Muscle of arm (tissue), 14 donors: ENCODE measurements around the gene SPOUT1. TPM values are rescaled to one million over a fixed set of nuclear protein-coding genes. Genes with fewer than 3 reads are reported as not detected.
"Not testable (repeated sequence)": the region's sequence is repeated elsewhere in the genome, so short reads cannot be mapped to it uniquely, and the experiment has no call there.

Experiments
- DNase-seq: peaks from one replicate; pipeline ENCODE4 v3.0.0-alpha.2; 2013
- long read RNA-seq, 11 donors: transcript quantifications; one replicate each; lab custom pipeline, GENCODE V29; 2026
- polyA plus RNA-seq, 12 donors: library from polyadenylated mRNA; unstranded; fragments of 120-200 nt; gene quantifications; one replicate each; pipeline ENCODE4 v1.2.1, GENCODE V29; 2013; ENCODE audit not compliant: insufficient read length in 12 of 12

SPOUT1 gene, protein sequence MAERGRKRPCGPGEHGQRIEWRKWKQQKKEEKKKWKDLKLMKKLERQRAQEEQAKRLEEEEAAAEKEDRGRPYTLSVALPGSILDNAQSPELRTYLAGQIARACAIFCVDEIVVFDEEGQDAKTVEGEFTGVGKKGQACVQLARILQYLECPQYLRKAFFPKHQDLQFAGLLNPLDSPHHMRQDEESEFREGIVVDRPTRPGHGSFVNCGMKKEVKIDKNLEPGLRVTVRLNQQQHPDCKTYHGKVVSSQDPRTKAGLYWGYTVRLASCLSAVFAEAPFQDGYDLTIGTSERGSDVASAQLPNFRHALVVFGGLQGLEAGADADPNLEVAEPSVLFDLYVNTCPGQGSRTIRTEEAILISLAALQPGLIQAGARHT
- 10 to 100 TPM in 11 of 12 donors, not detected in 1; 18.4 to 29.3 (median 26.7) TPM for polyA plus RNA-seq
- long read RNA-seq, donor 1, full-length matches to known transcripts: 6 of 6 reads
- long read RNA-seq, donor 1, partial matches to known transcripts: 0 of 6 reads
- long read RNA-seq, donor 1, other reads (novel, unspliced or antisense): 0 of 6 reads
- long read RNA-seq, donor 2, full-length matches to known transcripts: 3 of 3 reads
- long read RNA-seq, donor 2, partial matches to known transcripts: 0 of 3 reads
- long read RNA-seq, donor 2, other reads (novel, unspliced or antisense): 0 of 3 reads
- long read RNA-seq, donor 3, partial matches to known transcripts: 0 of 1 reads
- long read RNA-seq, donor 3, other reads (novel, unspliced or antisense): 0 of 1 reads
- long read RNA-seq, donor 4, full-length matches to known transcripts: 2 of 20 reads
- long read RNA-seq, donor 4, partial matches to known transcripts: 18 of 20 reads
- long read RNA-seq, donor 4, other reads (novel, unspliced or antisense): 0 of 20 reads
- long read RNA-seq, donor 5: 0 reads
- long read RNA-seq, donor 6, full-length matches to known transcripts: 3 of 3 reads
- long read RNA-seq, donor 6, partial matches to known transcripts: 0 of 3 reads
- long read RNA-seq, donor 6, other reads (novel, unspliced or antisense): 0 of 3 reads
- long read RNA-seq, donor 7: 0 reads
- long read RNA-seq, donor 8, full-length matches to known transcripts: 5 of 80 reads
- long read RNA-seq, donor 8, partial matches to known transcripts: 75 of 80 reads
- long read RNA-seq, donor 8, other reads (novel, unspliced or antisense): 0 of 80 reads
- long read RNA-seq, donor 9: 0 reads
- long read RNA-seq, donor 10, full-length matches to known transcripts: 1 of 1 reads
- long read RNA-seq, donor 10, partial matches to known transcripts: 0 of 1 reads
- long read RNA-seq, donor 10, other reads (novel, unspliced or antisense): 0 of 1 reads
- long read RNA-seq, donor 11, full-length matches to known transcripts: 1 of 1 reads
- long read RNA-seq, donor 11, partial matches to known transcripts: 0 of 1 reads
- long read RNA-seq, donor 11, other reads (novel, unspliced or antisense): 0 of 1 reads

DNA sequence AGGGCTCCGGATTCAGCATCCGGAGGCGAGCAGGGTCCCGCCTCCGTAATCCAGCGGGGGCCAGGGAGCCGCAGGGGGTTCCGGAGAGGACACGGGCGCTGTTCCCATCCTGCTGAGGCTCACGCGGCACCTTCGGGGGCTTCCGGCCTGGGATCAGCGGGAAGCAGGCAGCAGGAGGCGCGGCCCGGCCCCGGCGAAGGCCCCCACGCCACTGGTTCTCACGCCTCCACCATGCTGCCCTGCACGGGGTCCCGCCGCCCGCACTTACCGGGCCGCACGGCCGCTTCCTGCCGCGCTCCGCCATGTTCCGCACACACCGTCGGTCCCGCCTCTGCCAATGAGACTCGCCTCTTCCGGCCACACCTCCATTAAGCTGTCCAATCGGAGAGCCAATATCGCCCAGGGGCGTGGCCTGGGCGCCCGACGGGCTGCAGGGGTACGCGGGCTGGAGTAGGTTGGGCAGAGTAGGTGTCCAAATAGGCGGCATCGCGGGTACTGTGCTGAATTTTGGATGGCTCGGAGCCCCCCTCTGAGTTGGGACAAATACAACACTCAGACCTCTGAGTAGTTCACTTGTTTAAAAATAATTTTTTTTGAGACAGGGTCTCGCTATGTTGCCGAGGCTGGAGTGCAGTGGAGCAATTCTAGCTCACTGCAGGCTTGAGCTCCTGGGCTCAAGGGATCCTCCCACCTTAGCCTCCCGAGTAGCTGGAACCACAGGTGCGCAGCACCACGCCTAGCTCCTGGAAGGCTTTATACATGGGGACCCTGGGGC is at the start of gene SPOUT1:
Gene SPOUT1 (minus strand): TSS at position 318 of the 775 bp plus-strand sequence. CDS start 14 bp downstream, at position 304.
- DNase-seq: peak; percentile 95

DNA sequence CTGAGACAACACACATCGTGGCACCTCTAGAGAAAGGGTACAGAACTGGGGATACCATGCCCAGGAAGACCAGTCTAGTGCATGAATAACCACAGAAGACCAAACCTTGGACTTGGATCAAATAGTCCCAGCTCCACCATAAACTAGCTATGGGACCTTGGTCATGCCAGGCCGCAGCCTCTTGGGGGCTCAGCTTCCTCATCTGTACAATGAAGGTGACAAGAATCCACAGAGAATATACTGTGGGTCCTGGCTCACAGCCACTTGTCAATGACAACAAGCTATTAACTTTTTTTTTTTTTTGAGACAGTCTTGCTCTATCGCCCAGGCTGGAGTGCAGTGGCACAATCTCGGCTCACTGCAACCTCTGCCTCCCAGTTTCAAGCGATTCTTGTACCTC is 48.3 kb upstream of the SPOUT1 start:
- DNase-seq: no peak

DNA sequence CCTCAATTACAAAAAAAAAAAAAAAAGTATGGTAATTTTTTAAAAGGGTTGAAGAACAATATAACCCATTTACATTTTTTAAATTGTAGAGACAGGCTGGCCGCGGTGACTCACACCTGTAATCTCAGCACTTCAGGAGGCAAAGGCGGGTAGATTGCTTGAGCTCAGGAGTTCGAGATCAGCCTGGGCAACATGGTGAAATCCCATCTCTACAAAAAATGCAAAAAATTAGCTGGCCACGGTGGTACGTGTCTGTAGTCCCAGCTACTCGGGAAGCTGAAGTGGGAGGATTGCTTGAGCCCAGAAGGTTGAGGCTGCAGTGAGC is 41.3 kb upstream of the SPOUT1 start:
- not testable (repeated sequence) for DNase-seq

DNA sequence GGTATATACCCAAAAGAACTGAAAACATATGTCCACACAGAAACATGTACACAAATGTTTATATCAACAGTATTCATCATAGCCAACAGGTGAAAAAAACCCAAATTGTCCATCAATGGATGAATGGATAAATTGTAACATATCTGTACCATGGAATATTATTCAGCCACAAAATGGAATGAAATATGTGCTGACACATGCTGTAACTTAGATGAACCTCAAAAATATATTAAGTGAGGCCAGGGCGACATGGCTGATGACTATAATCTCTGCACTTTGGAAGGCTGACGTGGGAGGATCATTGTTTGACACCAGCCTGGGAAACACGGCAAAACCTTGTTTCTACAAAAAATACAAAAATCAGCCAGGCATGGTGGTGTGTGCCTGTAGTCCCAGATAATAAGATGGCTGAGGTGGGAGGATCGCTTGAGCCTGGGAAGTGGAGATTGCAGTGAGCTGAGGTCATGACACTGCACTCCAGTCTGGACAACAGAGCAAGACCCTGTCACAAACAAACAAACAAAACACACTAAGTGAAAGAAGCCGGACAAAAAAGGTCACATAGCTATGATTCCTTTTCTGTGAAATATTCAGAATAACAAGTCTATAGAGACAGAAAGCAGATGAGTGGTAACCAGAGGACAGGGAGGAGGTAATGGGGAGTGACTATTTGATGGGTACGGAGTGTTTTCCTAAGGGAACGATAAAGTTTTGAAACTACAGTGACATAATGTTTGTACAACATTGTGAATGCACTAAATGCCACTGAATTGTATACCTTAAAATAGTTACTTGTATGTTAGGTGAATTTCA is 40.7 kb upstream of the SPOUT1 start:
- DNase-seq: no peak

DNA sequence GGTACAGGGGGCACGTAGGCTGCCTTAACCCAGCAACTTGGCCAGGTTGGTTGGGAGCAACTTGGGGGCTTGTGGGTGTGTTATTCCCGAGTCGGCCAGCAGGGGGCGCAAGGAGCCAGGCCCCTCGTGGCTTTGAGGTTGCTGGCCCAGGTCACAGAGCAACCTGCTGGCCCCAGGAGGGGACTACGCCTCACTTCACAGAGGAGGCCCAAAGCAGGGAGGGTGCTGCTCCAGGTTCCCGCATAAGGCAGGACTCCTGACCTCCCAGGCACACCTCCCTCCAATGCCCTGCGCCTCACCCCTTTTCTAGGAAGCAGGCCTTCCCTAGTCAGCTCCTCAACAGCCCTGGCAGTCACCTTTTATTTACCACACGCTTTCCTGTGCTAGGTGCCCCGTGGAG is 34.1 kb upstream of the SPOUT1 start:
- DNase-seq: peak; percentile 59

DNA sequence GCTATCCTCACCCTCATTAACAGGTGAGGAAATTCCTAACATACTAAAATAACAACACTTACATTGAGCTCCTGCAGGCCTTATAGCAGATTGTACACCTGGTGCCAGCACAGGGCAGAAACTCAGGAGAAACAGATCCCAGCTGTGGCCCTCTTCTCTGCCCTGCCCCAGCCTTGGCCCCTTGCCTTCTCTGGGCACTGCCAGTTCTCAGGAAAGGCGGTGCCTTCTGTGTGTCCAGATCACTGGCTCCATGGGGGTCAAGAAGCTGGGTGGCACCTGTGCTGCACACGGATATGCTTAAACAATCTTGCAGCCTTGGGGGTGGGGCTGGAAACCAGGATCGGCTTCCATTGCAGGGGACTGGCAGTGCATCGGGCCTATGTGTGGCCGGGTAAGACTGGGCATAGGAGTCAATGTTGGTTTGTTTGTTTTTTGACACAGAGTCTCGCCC is 32.8 kb upstream of the SPOUT1 start:
- no peak for DNase-seq

DNA sequence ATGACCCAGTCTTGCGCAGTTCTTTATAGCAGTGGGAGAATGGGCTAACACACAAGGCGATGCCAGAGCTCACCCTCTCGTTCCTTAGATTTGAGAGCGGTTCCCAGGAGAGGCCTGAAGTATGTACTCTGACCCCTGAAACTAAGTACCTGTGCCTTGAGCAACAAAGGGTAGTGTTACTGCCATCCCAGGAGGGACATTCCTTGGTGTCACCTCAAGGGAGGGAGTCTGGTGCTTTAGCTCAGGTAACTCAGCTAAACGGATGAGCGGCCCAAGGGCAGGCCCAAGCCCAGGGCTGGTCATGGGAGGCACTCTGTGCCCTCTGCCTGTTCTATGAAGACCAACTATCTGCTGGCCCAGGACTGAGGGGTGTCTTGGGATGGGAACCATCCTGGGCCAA is 31.9 kb upstream of the SPOUT1 start:
- DNase-seq: no peak

DNA sequence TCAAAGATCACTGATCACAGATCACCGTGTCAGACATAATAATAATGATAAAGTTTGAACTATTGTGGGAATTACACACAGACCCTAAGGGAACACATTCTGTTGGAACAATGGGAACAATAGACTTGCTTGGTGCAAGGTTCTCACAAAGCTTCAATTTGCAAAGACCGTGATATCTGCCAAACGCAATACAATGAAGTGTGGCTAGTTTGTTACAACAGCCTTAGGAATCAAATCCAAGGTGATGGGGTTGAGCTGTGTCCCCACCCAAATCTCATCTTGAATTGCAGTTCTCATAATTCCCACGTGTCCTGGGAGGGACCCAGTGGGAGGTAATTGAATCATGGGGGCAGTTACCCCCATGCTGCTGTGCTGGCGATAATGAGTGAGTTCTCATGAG is 31.3 kb upstream of the SPOUT1 start:
- DNase-seq: no peak

DNA sequence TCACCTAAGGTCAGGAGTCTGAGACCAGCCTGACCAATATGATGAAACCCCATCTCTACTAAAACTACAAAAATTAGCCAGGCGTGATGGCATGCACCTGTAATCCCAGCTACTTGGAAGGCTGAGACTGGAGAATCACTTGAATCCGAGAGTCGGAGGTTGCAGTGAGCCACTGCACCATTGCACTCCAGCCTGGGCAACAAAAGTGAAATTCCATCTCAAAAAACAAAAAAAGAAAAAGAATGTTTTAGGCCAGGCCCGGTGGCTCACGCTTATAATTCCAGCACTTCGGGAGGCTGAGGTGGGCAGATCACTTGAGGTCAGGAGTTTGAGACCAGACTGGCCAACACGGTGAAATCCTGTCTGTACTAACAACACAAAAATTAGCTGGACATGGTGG is 28.9 kb upstream of the SPOUT1 start:
- DNase-seq: not testable (repeated sequence)

DNA sequence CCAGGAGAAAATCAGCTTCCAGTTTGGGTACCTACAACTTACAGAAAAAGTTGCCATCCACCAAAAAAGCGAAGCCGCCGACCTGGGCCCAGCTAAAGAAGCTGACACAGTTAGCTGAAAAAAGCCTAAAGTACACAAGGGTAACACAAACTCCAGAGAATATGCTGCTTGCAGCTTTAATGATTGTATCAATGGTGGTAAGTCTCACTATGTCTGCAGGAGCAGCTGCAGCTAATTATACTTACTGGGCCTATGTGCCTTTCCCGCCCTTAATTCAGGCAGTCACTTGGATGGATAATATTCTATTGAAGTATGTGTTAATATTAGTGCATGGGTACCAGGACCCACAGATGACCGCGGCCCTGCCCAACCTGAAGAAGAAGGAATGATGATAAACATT is 24.9 kb upstream of the SPOUT1 start:
- DNase-seq: not testable (repeated sequence)

DNA sequence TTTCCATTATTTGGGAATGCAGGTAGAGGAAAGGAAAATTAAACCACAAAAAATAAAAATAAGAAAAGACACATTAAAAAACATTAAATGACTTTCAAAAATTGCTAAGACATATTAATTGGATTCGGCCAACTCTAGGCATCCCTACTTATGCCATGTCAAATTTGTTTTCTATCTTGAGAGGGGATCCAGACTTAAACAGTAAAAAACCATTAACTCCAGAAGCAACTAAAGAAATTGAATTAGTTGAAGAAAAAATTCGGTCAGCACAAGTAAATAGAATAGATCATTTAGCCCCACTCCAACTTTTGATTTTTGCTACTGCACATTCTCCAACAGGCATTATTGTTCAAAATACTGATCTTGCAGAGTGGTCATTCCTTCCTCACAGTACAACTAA is 23.1 kb upstream of the SPOUT1 start:
- not testable (repeated sequence) for DNase-seq

DNA sequence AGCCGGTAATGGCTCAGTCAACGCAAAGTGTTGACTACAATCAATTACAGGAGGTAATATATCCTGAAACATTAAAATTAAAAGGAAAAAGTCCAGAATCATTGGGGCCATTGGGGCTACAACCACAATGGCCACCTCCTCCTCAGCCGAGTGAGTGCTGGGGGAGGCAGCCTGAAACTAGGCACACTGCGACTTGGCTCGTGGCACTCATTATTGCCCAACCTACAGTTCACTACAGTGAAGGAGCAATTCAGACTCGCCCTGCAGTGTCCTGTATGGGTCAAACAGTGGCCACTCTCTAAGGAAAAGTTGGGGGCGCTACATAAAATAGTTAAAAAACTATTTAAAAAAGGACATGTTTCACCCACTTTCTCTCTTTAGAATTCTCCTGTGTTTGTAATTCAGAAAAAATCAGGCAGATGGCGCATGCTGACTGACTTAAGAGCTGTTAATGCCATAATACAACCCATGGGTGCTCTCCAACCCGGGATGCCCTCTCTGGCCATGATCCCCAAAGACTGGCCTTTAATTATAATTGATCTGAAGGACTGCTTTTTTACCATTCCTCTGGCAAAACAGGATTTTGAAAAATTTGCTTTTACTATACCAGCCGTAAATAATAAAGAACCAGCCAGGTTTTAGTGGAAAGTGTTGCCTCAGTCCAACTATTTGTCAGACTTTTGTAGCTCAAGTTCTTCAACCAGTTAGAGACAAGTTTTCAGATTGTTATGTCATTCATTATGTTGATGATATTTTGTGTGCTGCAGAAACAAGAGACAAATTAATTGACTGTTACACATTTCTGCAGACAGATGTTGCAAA is 22.4 kb upstream of the SPOUT1 start:
- DNase-seq: not testable (repeated sequence)

DNA sequence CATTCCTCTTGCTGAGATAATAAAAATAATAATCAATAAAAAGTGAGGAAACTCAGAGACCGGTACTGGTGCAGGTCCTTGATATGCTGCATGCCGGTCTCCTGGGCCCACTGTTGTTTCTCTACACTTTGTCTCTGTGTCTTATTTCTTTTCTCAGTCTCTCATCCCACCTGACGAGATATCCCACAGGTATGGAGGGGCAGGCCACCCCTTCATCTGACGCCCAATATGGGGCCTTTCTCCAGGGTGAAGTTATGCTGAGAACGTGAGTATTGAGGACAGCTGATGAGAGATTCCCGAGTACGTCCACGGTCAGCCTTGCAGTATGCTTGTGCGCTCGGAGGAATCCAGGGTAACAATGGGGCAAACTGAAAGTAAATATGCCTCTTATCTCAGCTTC is 21.4 kb upstream of the SPOUT1 start:
- DNase-seq: not testable (repeated sequence)

DNA sequence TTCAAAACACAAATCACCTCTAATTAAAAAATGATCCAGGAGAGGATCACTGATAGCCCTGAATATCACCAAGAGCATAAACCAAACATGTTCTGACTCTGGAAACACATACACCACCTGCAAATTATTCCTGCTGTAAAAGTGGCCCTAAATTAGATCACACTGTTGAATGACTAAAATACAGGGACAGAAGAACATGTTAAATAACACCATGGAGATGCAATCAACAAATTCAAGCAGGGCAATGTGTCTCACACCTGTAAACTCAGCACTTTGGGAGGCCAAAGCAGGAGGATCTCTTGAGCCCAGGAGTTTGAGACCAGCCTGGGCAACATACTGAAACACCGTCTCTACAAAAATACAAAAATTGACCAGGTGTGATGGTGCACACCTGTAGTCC is 18.2 kb upstream of the SPOUT1 start:
- DNase-seq: no peak

DNA sequence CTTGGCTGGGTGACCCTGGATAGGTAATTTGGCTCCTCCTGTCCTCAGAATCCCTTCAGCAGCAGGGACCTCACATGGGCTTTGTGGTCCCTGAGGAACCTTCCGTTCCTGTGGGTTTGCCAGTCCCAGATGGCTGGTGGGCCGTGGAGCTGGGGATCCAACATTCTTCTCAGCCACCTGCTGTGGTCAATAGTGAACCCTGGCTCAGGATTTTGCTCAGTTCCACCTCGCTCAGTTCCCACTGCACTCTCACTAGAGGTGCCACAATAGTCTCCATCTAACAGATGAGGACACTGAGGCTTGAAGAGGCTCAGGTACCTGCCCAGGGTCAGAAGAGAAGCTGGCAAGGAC is 17.1 kb upstream of the SPOUT1 start:
- DNase-seq: no peak

DNA sequence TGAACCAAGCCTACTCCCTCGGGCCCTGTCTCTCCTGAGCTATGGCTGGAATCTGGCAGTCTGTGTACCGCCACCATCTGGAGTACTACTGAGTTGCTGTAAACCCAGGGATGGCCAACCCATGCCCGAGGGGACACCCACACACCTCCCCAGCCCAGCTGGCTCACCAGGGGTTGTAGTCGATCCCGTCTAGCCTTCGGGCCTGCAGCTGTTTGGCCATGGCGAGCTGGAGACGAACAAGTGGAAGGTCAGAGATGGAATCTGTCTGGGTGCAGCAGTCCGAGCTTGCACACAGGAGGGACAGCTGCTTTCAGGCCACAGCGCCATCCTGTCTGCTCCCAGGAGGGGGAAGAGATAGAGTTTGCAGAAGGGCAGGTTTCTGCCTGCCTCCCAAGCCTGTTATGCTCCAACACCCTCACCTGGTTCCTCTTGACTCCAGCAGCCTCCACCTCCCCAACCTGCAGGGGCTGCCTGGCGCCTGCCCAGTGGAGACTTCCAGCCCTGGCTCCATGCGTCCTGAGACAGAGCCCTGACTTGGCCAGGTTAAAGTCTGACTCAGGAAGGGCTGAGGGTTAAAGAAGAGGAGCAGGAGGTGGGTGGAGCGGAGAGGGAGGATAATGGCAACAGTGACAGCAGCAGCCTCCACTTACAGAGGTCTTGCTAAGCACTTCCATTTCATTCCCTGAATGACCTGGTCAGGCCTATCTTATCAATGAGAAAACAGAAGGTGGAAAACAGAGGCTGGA is 15.8 kb upstream of the SPOUT1 start:
- DNase-seq: no peak

DNA sequence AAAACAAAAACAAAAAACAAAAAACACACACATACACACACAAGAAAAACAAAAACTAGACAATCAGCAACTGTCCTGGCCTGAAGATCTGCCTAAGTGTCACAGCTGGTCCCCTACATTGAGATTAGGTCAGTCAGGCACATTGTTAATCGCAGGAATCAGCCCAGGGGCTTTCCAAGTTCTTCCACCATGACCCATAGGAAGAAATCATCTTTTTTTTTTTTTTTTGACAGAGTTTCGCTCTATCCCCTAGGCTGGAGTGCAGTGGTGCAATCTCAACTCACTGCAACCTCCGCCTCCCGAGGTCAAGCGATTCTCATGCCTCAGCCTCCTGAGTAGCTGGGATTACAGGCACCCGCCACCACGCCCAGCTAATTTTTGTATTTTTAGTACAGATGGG is 13.6 kb upstream of the SPOUT1 start:
- DNase-seq: not testable (repeated sequence)
